ENCODE data around the gene PLG. TPM values are rescaled to one million over a fixed set of nuclear protein-coding genes. Genes with fewer than 3 reads are reported as not detected.
"Not testable (repeated sequence)": the region's sequence is repeated elsewhere in the genome, so short reads cannot be mapped to it uniquely, and the experiment has no call there.

The PLG gene
- total RNA-seq, 2 experiments from 2014 or later = 0.80 TPM; not detected in 1

- Mint-ChIP-seq H3K36me3 (no peaks in the 10 kb centered on the region), H3K27ac (no peak overlapping the region), H3K9me3 (ENCODE audit: low read depth) (no peaks in the 10 kb centered on the region), H3K4me1 (no peaks in the 10 kb centered on the region), H3K27me3 (no peaks in the 10 kb centered on the region), H3K4me3 (no peak overlapping the region)
- no peak for ATAC-seq
- CTCF ChIA-PET = no interaction called here
- no peak for DNase-seq
Observed at GRCh38 chr6:160685762-160686450, 16.1 kb upstream of the PLG start.

GRCh38 chr6:160690458-160690857 lies 11.6 kb upstream of the PLG start:
- DNase-seq (no peak), ATAC-seq (no peak)
- Mint-ChIP-seq H3K27me3 (no peaks in the 10 kb centered on the region), H3K9me3 (ENCODE audit: low read depth) (no peaks in the 10 kb centered on the region), H3K4me1 (no peaks in the 10 kb centered on the region), H3K27ac (no peak overlapping the region), H3K36me3 (no peaks in the 10 kb centered on the region), H3K4me3 (no peak overlapping the region)
- CTCF ChIA-PET = no interaction called here

DNA sequence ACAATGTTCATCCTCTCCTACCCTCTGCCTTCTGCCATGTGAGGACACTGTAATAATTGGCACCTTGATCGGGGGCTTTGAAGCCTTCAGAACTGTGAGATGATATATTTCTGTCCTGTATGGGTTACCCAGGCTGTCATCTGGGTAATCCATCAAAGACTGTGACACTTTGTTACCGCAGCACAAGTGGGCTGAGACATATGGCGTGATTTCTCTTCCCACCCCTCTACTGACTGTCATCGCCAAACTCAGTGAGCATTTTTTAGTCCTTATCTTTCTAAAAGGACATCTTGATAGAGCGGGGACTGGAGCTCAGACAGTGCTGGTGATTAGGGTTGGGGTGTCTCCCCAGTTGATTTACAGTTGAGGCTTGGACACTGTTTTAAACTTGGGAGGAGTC lies 10.4 kb upstream of the PLG start:
- DNase-seq = no peak
- Mint-ChIP-seq H3K9me3 (ENCODE audit: low read depth) (no peaks in the 10 kb centered on the region), H3K27me3 (no peaks in the 10 kb centered on the region), H3K4me1 (no peaks in the 10 kb centered on the region), H3K27ac (no peak overlapping the region), H3K4me3 (no peak overlapping the region), H3K36me3 (no peaks in the 10 kb centered on the region)
- CTCF ChIA-PET = no interaction called here
- no peak for ATAC-seq

GRCh38 chr6:160692369-160692959 lies 9.6 kb upstream of the PLG start:
- Mint-ChIP-seq H3K27ac (no peak overlapping the region), H3K36me3 (no peaks in the 10 kb centered on the region), H3K4me3 (no peak overlapping the region), H3K27me3 (no peaks in the 10 kb centered on the region), H3K9me3 (ENCODE audit: low read depth) (no peaks in the 10 kb centered on the region), H3K4me1 (no peaks in the 10 kb centered on the region)
- CTCF ChIA-PET = no interaction called here
- DNase-seq (no peak), ATAC-seq (no peak)

GRCh38 chr6:160695025-160695424 lies 7.0 kb upstream of the PLG start:
- H3K27ac Mint-ChIP-seq; DNase-seq; H3K9me3 Mint-ChIP-seq (ENCODE audit: low read depth); H3K36me3 Mint-ChIP-seq; CTCF ChIA-PET; ATAC-seq; H3K27me3 Mint-ChIP-seq; H3K4me1 Mint-ChIP-seq; H3K4me3 Mint-ChIP-seq: not testable (repeated sequence)

DNA sequence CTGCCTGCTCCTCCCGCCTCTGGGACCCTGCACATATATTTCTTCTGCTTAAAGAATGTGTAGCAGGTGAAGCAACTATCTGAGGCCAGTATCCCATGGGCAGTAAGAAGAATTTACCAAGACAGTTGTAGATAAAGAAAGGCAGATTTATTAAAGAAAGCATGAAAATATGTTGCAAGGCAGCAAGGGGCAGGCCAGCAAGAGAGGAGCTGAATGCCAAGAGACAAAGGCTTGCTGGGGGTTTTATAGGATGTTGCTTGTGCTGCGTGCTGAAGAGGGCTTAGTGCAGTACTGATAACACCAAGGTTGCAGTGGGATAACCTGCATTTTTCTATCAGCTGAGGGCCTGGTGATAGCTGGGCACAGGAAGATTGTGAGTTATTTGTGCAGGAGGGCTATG lies 6.4 kb upstream of the PLG start:
- H3K27ac Mint-ChIP-seq; ATAC-seq; H3K4me3 Mint-ChIP-seq; CTCF ChIA-PET; H3K27me3 Mint-ChIP-seq; H3K9me3 Mint-ChIP-seq (ENCODE audit: low read depth); DNase-seq; H3K36me3 Mint-ChIP-seq; H3K4me1 Mint-ChIP-seq: not testable (repeated sequence)

GRCh38 chr6:160696884-160697283 lies 5.2 kb upstream of the PLG start:
- ATAC-seq; H3K27me3 Mint-ChIP-seq; DNase-seq; H3K4me1 Mint-ChIP-seq; H3K27ac Mint-ChIP-seq; CTCF ChIA-PET; H3K9me3 Mint-ChIP-seq (ENCODE audit: low read depth); H3K4me3 Mint-ChIP-seq; H3K36me3 Mint-ChIP-seq: not testable (repeated sequence)

- CTCF ChIA-PET = no interaction called here
- Mint-ChIP-seq H3K4me3 (no peak overlapping the region), H3K9me3 (ENCODE audit: low read depth) (no peaks in the 10 kb centered on the region), H3K27me3 (peaks cover 4% of the 10 kb centered on the region), H3K27ac (no peak overlapping the region), H3K4me1 (no peaks in the 10 kb centered on the region), H3K36me3 (no peaks in the 10 kb centered on the region)
- DNase-seq (no peak), ATAC-seq (no peak)
Observed at GRCh38 chr6:160697826-160698225, 4.2 kb upstream of the PLG start.

GRCh38 chr6:160704688-160705087 lies 2.6 kb downstream of the PLG start:
- H3K4me1 Mint-ChIP-seq; DNase-seq; H3K27me3 Mint-ChIP-seq; H3K9me3 Mint-ChIP-seq (ENCODE audit: low read depth); CTCF ChIA-PET; H3K36me3 Mint-ChIP-seq; H3K27ac Mint-ChIP-seq; H3K4me3 Mint-ChIP-seq; ATAC-seq: not testable (repeated sequence)

GRCh38 chr6:160708993-160709392 lies 6.9 kb downstream of the PLG start:
- H3K4me1 Mint-ChIP-seq; CTCF ChIA-PET; H3K27me3 Mint-ChIP-seq; H3K9me3 Mint-ChIP-seq (ENCODE audit: low read depth); H3K4me3 Mint-ChIP-seq; DNase-seq; H3K27ac Mint-ChIP-seq; H3K36me3 Mint-ChIP-seq; ATAC-seq: not testable (repeated sequence)

GRCh38 chr6:160714731-160715316 lies 12.8 kb downstream of the PLG start:
- Mint-ChIP-seq H3K27me3 (no peaks in the 10 kb centered on the region), H3K36me3 (no peaks in the 10 kb centered on the region), H3K4me3 (no peak overlapping the region), H3K4me1 (no peaks in the 10 kb centered on the region), H3K27ac (no peak overlapping the region), H3K9me3 (ENCODE audit: low read depth) (no peaks in the 10 kb centered on the region)
- CTCF ChIA-PET = no interaction called here
- DNase-seq = no peak
- no peak for ATAC-seq

GRCh38 chr6:160730911-160731310 lies 28.9 kb downstream of the PLG start:
- Mint-ChIP-seq H3K4me3 (no peak overlapping the region), H3K27ac (no peak overlapping the region), H3K9me3 (ENCODE audit: low read depth) (no peaks in the 10 kb centered on the region), H3K36me3 (no peaks in the 10 kb centered on the region), H3K27me3 (peaks cover 16% of the 10 kb centered on the region), H3K4me1 (peaks cover 3% of the 10 kb centered on the region)
- CTCF ChIA-PET = no interaction called here
- DNase-seq (no peak), ATAC-seq (no peak)

GRCh38 chr6:160733050-160733646 lies 31.1 kb downstream of the PLG start:
- Mint-ChIP-seq H3K4me3 (no peak overlapping the region), H3K9me3 (ENCODE audit: low read depth) (no peaks in the 10 kb centered on the region), H3K27ac (no peak overlapping the region), H3K36me3 (no peaks in the 10 kb centered on the region), H3K4me1 (peaks cover 8% of the 10 kb centered on the region), H3K27me3 (peaks cover 16% of the 10 kb centered on the region)
- peak; percentile 48 for ATAC-seq
- CTCF ChIA-PET = interaction anchor here (0.5 to 4.4 kb wide), 11 partner anchors 13 to 640 kb away, joined by 3 to 23 read pairs (median 3); no protein-coding TSS in a partner anchor
- peak; percentile 50 for DNase-seq

- no peaks in the 10 kb centered on the region for H3K9me3 Mint-ChIP-seq (ENCODE audit: low read depth)
- H3K27ac Mint-ChIP-seq = no peak overlapping the region
- CTCF ChIA-PET = interaction anchor here (0.6 to 4.4 kb wide), 6 partner anchors 11 to 638 kb away, joined by 3 to 23 read pairs (median 3); no protein-coding TSS in a partner anchor
- H3K4me1 Mint-ChIP-seq = peaks cover 8% of the 10 kb centered on the region
- H3K4me3 Mint-ChIP-seq = no peak overlapping the region
- H3K36me3 Mint-ChIP-seq = no peaks in the 10 kb centered on the region
- DNase-seq (no peak), ATAC-seq (no peak)
- H3K27me3 Mint-ChIP-seq = peaks cover 17% of the 10 kb centered on the region
Observed at GRCh38 chr6:160734627-160735026, 32.6 kb downstream of the PLG start.

Data from activated CD8-positive, alpha-beta memory T cell treated with anti-CD3 and anti-CD28 coated beads, Interleukin-2, amount 10 ng/mL, durations not matched to agents 7 days and 5 days (primary cell).